H1 (cell line): Measurements from ENCODE around the gene RUSF1. TPM values are rescaled to one million over a fixed set of nuclear protein-coding genes. Genes with fewer than 3 reads are reported as not detected.
A peak's percentile ranks its signal among the peaks of the same experiment; 100 is the strongest.

Source experiments
- POLR2AphosphoS5 ChIP-seq: IDR thresholded peaks from 2 replicates; pipeline ENCODE4 v1.6.1; 2011; ENCODE audit warnings: low read depth, low read length
- TAF7 ChIP-seq: optimal IDR thresholded peaks from 2 replicates; pipeline ENCODE3; 2011; ENCODE audit warnings: low read depth, mild to moderate bottlenecking, inconsistent platforms, low read length, moderate library complexity, borderline replicate concordance
- polyA plus RNA-seq, 7 experiments: library from polyadenylated mRNA; depleted of rRNA in 3 of 7; stranded (reverse) in 5 of 7; unstranded in 2 of 7; fragments of >200 nt in 5 of 7; fragments of 200-250 nt in 2 of 7; gene quantifications; 1 replicate in 5 of 7; 2 replicates in 1 of 7; 4 replicates in 1 of 7; pipeline versions ENCODE4 v1.2.1 to v1.2.3, GENCODE V29; 2011 to 2013; ENCODE audit warnings: missing spikeins in 2 of 7, mixed read lengths in 2 of 7
- total RNA-seq: library from RNA; stranded (reverse); fragmentation: NEBNext Ultra II Directional; extraction: Animal tissue kit (Norgen Biotek cat#: 25700); gene quantifications from 2 replicates; pipeline ENCODE4 v1.2.1, GENCODE V29; 2021

The RUSF1 gene
- total and polyA plus RNA-seq, 2 of the 8 experiments (the other 6 are each of a cell fraction or from before 2014, with no cell fraction given): 22.5 to 33.7 TPM

DNA sequence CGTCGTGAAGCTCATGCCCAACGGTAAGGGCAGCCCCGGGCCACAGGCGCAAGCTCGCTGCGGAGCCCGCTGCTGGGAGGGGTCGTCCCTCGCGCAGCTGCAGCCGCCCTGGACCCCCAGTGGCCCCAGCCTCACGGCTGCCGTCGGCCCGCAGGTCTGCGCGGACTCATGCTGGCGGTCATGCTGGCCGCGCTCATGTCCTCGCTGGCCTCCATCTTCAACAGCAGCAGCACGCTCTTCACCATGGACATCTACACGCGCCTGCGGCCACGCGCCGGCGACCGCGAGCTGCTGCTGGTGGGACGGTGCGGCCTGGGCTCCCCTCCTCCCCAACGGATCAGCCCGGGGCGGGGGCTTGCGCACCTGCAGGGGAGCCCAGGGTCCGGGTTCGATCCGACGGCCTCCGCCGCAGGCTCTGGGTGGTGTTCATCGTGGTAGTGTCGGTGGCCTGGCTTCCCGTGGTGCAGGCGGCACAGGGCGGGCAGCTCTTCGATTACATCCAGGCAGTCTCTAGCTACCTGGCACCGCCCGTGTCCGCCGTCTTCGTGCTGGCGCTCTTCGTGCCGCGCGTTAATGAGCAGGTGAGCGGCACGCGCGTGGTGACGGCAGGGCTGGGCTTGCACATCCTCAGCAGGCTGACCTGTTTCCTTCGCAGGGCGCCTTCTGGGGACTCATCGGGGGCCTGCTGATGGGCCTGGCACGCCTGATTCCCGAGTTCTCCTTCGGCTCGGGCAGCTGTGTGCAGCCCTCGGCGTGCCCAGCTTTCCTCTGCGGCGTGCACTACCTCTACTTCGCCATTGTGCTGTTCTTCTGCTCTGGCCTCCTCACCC lies 19.5 kb downstream of the RUSF1 start (continued):
- TF ChIP-seq POLR2AphosphoS5 (0 out of 2 replicates have a peak, but pooled peaks have one; percentile 4), TAF7 (peak; percentile 24)
